Hepatocyte (in vitro differentiated cells): Measurements from ENCODE around the gene CCNK. TPM values are rescaled to one million over a fixed set of nuclear protein-coding genes. Genes with fewer than 3 reads are reported as not detected.

Experiments
- DNase-seq: peaks from one replicate; pipeline ENCODE4 v3.0.0-alpha.2; 2016; ENCODE audit warnings: low spot score
- H2AFZ ChIP-seq: fragments of 200-600 bp; sonication (generic); 2 replicates; pipeline ENCODE4 v1.6.0; 2016; ENCODE audit warnings: antibody characterized with exemption, mild to moderate bottlenecking
- H3K27ac ChIP-seq: fragments of 200-600 bp; sonication (generic); 2 replicates; pipeline ENCODE4 v1.5.1; 2016; ENCODE audit warnings: mild to moderate bottlenecking
- H3K27me3 ChIP-seq: fragments of 200-600 bp; sonication (generic); 2 replicates; pipeline ENCODE4 v1.6.1; 2016
- H3K36me3 ChIP-seq: fragments of 200-600 bp; sonication (generic); replicated peaks from 2 replicates; pipeline ENCODE4 v1.5.1; 2016; ENCODE audit warnings: low read depth; ENCODE audit not compliant: insufficient read depth
- H3K4me1 ChIP-seq: fragments of 200-600 bp; sonication (generic); 2 replicates; pipeline ENCODE4 v1.5.1; 2016; ENCODE audit warnings: mild to moderate bottlenecking, moderate library complexity; ENCODE audit not compliant: insufficient read depth
- H3K4me2 ChIP-seq: fragments of 200-600 bp; sonication (generic); 2 replicates; pipeline ENCODE4 v1.6.0; 2016
- H3K4me3 ChIP-seq: fragments of 200-600 bp; sonication (generic); 2 replicates; pipeline ENCODE4 v1.5.1; 2016; ENCODE audit warnings: mild to moderate bottlenecking
- H3K79me2 ChIP-seq: fragments of 200-600 bp; sonication (generic); 2 replicates; pipeline ENCODE4 v1.6.0; 2017; ENCODE audit warnings: mild to moderate bottlenecking
- H3K9me2 ChIP-seq: fragments of 200-600 bp; sonication (generic); replicated peaks from 2 replicates; pipeline ENCODE4 v1.6.0; 2017; ENCODE audit warnings: mild to moderate bottlenecking; ENCODE audit not compliant: insufficient read depth
- H3K9me3 ChIP-seq: fragments of 200-600 bp; sonication (generic); 2 replicates; pipeline ENCODE4 v1.5.1; 2016; ENCODE audit warnings: low read depth, mild to moderate bottlenecking
- H4K20me1 ChIP-seq: fragments of 200-600 bp; sonication (generic); 2 replicates; pipeline ENCODE4 v1.6.0; 2016; ENCODE audit warnings: mild to moderate bottlenecking; ENCODE audit not compliant: insufficient read depth, poor library complexity, severe bottlenecking
- CTCF ChIP-seq: fragments of 200-600 bp; sonication (generic); IDR thresholded peaks from 2 replicates; pipeline ENCODE4 v1.5.1; 2016; ENCODE audit warnings: antibody characterized with exemption, mild to moderate bottlenecking; ENCODE audit not compliant: poor library complexity
- EZH2 ChIP-seq: fragments of 200-600 bp; sonication (generic); IDR thresholded peaks from 2 replicates; pipeline ENCODE4 v1.6.1; 2016; ENCODE audit warnings: antibody characterized with exemption, mild to moderate bottlenecking, borderline replicate concordance
- EZH2phosphoT487 ChIP-seq: fragments of 200-600 bp; sonication (generic); IDR thresholded peaks from one replicate; pipeline ENCODE4 v1.6.1; 2018; ENCODE audit warnings: antibody characterized with exemption, mild to moderate bottlenecking, low read depth, moderate library complexity; ENCODE audit not compliant: unreplicated experiment, severe bottlenecking
- WGBS: methylation state at CpG from one replicate; pipeline ENCODE4 v1.1.6; 2016; ENCODE audit warnings: low lambda C conversion rate; ENCODE audit errors: missing lambda C conversion rate; 5-methylcytosine and 5-hydroxymethylcytosine counted together
- polyA plus RNA-seq: library from polyadenylated mRNA; unstranded; fragments of >200 nt; fragmentation: Nextera tagmentation; extraction: Ambion mirVana; gene quantifications from 2 replicates; pipeline ENCODE4 v1.2.1, GENCODE V29; 2016
- total RNA-seq: library from RNA; depleted of rRNA; stranded (reverse); fragments of >200 nt; gene quantifications from 2 replicates; pipeline ENCODE4 v1.2.3, GENCODE V29; 2014

The CCNK gene
- total and polyA plus RNA-seq, 2 experiments from 2014 or later: 11.1 to 15.6 TPM

GRCh38 chr14:99468081-99468480 lies 13.1 kb upstream of the CCNK start:
- TF ChIP-seq CTCF (no peak), EZH2 (no peak), EZH2phosphoT487 (no peak)
- 84% methylated on average over 4 of the region's 4 CpGs for WGBS
- peaks cover 88% of the 10 kb centered on the region for H3K79me2 ChIP-seq

GRCh38 chr14:99468836-99469592 lies 12.2 kb upstream of the CCNK start:
- H3K4me1 ChIP-seq: peaks cover 14% of the 10 kb centered on the region
- no peak overlapping the region for H3K27ac ChIP-seq
- H3K36me3 ChIP-seq: no peaks in the 10 kb centered on the region
- H3K79me2 ChIP-seq: peaks cover 97% of the 10 kb centered on the region
- peaks cover 40% of the 10 kb centered on the region for H4K20me1 ChIP-seq
- no peak overlapping the region for H3K4me2 ChIP-seq
- H3K4me3 ChIP-seq: no peak overlapping the region
- WGBS: 87% methylated on average over 8 of the region's 8 CpGs
- H3K9me3 ChIP-seq: no peaks in the 10 kb centered on the region
- no peak for DNase-seq
- TF ChIP-seq EZH2: no peak
- no peak for TF ChIP-seq EZH2phosphoT487
- no peak for TF ChIP-seq CTCF
- H2AFZ ChIP-seq: no peak overlapping the region
- H3K9me2 ChIP-seq: no peaks in the 10 kb centered on the region
- no peaks in the 10 kb centered on the region for H3K27me3 ChIP-seq

More at GRCh38 chr14:99468081-99468480, 13.1 kb upstream of the CCNK start:
- H3K4me3 ChIP-seq: no peak overlapping the region
- H3K9me3 ChIP-seq: no peaks in the 10 kb centered on the region
- peaks cover 32% of the 10 kb centered on the region for H4K20me1 ChIP-seq
- H3K27ac ChIP-seq: no peak overlapping the region
- H3K4me1 ChIP-seq: peaks cover 14% of the 10 kb centered on the region
- H3K9me2 ChIP-seq: no peaks in the 10 kb centered on the region
- DNase-seq: no peak
- H2AFZ ChIP-seq: no peak overlapping the region
- H3K36me3 ChIP-seq: no peaks in the 10 kb centered on the region
- no peak overlapping the region for H3K4me2 ChIP-seq
- H3K27me3 ChIP-seq: no peaks in the 10 kb centered on the region

GRCh38 chr14:99471731-99472130 lies 9.5 kb upstream of the CCNK start:
- Histone ChIP-seq H3K36me3 (no peaks in the 10 kb centered on the region), H3K4me3 (no peak overlapping the region), H3K9me2 (no peaks in the 10 kb centered on the region), H3K4me2 (no peak overlapping the region), H3K27me3 (no peaks in the 10 kb centered on the region), H3K27ac (no peak overlapping the region), H3K4me1 (peaks cover 24% of the 10 kb centered on the region), H3K79me2 (peaks cover 100% of the 10 kb centered on the region), H4K20me1 (peaks cover 61% of the 10 kb centered on the region), H3K9me3 (no peaks in the 10 kb centered on the region), H2AFZ (no peak overlapping the region)
- TF ChIP-seq CTCF (no peak), EZH2phosphoT487 (no peak), EZH2 (no peak)
- WGBS: 95% methylated on average over 7 of the region's 7 CpGs
- DNase-seq: no peak
